Activated CD4-positive, alpha-beta T cell treated with anti-CD3 and anti-CD28 coated beads, Interleukin-10, Interleukin-2, amounts not matched to agents 100 ng/mL and 50 ng/mL, durations not matched to agents 16 hours and 8 hours (primary cell): ENCODE measurements around the gene NR0B2.
"Not testable (repeated sequence)": the region's sequence is repeated elsewhere in the genome, so short reads cannot be mapped to it uniquely, and the experiment has no call there.

Experiments used
- DNase-seq: peaks from one replicate; pipeline ENCODE4 v3.0.0-alpha.2; 2020

Gene NR0B2, protein sequence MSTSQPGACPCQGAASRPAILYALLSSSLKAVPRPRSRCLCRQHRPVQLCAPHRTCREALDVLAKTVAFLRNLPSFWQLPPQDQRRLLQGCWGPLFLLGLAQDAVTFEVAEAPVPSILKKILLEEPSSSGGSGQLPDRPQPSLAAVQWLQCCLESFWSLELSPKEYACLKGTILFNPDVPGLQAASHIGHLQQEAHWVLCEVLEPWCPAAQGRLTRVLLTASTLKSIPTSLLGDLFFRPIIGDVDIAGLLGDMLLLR

GRCh38 chr1:26913754-26914619, at the start of gene NR0B2:
NR0B2 (minus strand) TSS chr1:26913975; CDS start chr1:26913940, 35 bp downstream.
- no peak for DNase-seq

- no peak for DNase-seq
These were observed 48.1 kb upstream of the NR0B2 start for GRCh38 chr1:26961826-26962225.

DNA sequence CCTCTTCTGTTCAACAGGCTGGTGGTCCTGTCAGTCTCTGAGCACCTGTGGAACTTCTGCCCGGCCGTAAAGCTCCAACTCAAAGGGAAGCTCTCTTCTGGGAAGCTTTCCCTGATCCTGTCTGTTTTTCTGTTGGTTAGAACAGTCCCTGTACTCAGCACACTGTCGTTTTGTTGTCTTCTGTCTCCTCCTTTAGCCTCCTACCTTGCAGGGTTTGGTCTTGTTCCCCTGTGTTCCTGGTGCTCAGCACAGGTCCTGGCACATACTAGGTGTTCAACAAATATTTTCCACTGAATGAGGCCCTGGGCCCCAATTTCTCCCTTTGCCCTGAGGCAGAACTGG, 46.8 kb upstream of the NR0B2 start:
- DNase-seq: no peak

DNA sequence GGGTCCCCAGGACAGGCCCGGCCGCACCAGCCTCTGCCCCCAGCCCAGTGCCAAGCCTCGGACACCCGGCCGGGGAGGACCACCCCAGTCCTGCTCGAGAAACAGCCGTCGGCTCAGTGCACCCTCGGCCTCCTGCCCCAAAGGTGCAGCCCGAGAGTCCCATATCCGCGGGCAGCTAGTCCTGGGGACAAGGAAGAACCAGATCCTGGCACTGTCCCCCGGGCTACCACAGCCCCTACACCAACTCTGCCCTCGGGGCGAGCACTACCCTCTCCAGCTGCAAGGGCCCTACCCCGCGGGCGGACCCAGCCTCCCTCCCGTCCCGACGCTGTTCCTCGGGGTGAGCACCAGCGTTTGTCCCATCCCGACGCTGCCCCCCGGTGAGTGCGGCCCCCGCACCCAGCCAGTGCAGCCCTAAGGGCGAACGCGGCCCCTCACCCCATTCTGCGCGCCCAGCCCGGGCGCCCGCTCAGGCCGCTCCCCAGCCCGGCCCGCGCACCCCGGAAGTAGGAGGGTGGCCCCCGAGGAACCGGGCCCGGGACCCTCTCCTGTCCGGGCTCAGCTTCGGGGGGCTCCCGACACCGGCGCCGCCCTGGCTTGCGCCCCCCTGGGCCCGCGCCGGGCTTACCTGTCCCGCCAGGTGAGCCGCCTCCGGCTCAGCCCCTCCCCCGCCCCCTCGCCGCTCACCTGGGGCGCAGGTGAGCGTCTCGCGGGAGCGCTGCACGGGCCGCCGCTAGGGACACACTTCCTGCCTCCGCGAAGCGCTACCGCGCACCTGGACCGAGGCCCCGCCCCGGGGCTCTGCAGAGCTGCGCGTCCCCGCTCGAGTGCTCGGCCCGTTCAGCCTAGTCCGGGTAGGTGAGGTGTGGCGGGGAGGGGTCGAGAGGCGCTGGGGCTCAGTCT, 46.2 kb upstream of the NR0B2 start, which contains the start of gene KDF1:
TSS of gene KDF1 (minus strand) at position 747 of the 903 bp plus-strand sequence. CDS start 8,088 bp downstream, outside the sequence.
- peak; percentile 10 for DNase-seq

DNA sequence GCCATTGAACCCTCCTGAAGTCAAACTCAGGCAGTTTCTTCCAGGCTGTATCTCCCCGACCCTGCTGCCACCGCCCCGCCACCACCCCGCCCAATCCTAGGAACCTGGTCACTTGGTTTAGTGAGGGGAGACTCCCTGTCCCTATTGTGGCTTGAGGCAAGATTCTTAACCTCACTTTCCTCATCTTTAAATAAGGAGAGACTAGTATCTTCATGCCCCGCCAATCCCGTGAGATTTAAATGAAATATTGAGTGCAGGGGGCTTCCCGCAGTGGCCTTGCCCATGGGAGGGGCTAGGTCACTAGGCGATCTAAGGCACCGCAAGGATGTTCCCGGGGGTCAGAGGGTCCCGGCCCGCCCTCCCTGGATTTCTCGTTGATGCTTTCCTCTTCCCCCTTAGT, 45.5 kb upstream of the NR0B2 start:
- no peak for DNase-seq

- no peak for DNase-seq
These were observed 43.5 kb upstream of the NR0B2 start for GRCh38 chr1:26957306-26957705.

DNA sequence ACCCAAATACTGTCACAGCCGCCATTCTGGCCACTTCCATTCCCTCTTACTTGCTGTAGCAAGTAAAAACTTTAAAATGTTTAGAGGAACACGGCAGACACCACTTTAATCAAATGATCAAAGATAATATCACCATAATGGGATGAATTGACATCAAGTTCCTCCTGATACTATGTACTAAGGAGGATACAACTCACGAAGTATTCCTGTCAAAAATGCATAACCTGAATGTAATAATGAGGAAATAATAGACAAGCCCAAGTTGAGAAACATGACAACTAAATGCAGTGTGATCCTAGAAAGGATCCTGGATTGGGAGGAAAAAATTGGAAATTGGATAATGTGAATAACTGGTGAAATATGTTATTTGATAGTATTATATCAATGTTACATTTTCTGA, 42.5 kb upstream of the NR0B2 start:
- no peak for DNase-seq

DNA sequence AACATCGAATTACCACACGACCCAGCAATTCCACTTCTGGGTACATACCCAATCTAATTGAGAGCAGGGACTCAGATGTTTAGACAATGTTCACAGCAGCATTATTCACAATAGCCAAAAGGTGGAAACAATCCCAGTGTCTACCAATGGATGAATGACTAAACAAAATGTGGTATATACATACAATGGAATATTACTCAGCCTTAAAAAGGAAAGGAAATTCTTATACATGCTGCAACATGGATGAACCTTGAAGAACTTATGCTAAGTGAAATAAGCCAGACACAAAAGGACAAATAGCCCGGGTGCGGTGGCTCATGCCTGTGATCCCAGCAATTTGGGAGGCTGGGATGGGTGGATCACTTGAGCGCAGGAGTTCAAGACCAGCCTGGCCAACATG, 39.6 kb upstream of the NR0B2 start:
- DNase-seq: no peak

- no peak for DNase-seq
These were observed 38.2 kb upstream of the NR0B2 start for GRCh38 chr1:26951821-26952497.

DNA sequence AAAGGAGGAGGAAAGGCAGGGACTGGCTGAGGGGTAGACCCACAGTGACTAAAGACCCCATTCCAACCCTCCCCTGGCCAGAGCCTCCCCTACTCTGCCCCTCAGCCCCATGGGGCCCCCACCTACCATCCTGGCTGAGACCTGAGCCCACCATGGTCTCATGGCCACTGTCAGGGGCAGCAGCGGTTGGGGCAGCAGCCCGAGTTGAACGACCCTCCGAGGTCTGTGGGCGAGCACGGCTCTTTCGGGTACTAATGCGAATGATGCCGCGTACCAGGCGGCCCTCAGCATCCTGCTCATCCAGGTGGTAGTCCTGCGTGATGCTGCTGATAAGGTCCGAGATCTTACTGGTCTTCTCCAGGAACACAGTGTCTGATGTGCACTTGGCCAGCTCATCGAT, 37.4 kb upstream of the NR0B2 start:
- no peak for DNase-seq

GRCh38 chr1:26950602-26951001, 36.8 kb upstream of the NR0B2 start:
- DNase-seq: no peak

DNA sequence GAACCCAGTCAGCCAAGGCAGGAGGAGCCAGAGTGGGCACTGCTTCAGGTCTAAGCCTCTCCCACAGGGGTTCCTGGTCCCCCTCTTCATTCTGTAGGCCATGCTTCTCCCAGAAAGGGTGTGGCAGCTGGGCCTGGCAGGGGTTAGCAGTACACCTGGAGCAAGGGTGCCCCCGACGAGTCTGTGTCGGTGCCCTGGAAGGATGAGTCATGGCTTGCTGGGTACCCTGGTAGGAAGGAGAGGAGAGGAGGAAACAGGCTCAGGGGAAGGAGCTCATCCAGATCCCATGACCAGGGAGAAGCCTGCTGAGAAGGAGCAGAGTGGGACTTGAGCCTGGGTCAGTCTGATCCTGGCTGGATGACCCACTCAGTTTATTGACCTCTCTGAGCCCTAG, 36.1 kb upstream of the NR0B2 start:
- no peak for DNase-seq

DNA sequence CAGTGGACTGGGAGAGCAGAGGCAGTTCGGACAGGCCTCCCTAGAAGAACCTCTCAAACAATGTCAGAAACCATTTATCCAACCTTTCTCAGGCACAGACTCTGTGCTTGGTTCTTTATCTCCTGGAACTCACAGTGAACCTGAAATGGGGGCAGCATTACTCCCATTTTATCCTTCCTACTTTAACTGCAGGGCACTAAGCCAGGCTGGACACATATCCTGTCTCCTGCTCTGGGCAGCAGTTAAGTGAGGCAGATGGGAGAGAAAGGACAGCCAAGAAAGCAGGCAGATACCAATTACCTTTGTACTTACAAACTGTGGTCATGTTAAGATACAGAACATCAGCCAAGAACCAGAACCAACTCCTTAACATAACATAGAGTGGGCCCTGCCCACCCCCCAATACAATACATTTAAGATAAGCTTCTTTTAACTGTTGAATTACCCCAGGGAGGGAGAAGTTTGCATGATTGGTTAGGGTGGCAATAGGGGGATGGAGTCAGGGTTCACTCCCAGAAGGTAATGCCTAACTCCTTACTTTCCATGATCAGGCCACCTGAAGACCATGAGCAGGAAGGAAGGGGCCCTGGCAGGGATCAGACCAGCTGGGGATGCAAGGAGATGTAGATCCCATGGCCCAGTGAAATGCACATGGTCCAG, 35.6 kb upstream of the NR0B2 start:
- DNase-seq: no peak

GRCh38 chr1:26948725-26949057, 34.9 kb upstream of the NR0B2 start:
- DNase-seq: not testable (repeated sequence)

GRCh38 chr1:26946270-26946669, 32.5 kb upstream of the NR0B2 start:
- no peak for DNase-seq

DNA sequence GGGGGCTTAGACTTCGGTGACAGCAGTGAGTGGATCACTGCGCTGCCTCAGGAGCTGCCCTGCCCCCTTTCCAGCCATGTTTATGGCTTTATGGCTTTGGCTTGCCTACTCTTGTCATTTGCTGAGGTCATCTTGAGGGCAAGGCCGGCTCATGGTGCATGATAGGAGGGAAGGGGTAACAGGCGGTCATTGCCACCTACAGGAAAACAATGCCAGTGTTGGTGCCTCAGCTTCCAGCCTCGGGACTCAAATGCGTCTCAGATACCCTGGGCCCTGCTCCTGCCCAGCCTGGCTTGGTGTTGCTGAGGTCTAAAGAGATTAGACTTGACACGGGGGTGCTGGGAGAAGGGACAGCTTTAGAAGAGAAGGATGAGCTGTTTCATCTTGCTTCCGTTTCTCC, 32.0 kb upstream of the NR0B2 start:
- no peak for DNase-seq

- no peak for DNase-seq
These were observed 31.4 kb upstream of the NR0B2 start for GRCh38 chr1:26945138-26945537.

GRCh38 chr1:26942656-26943055, 28.9 kb upstream of the NR0B2 start:
- DNase-seq: no peak

- no peak for DNase-seq
These were observed 27.5 kb upstream of the NR0B2 start for GRCh38 chr1:26941311-26941710.

DNA sequence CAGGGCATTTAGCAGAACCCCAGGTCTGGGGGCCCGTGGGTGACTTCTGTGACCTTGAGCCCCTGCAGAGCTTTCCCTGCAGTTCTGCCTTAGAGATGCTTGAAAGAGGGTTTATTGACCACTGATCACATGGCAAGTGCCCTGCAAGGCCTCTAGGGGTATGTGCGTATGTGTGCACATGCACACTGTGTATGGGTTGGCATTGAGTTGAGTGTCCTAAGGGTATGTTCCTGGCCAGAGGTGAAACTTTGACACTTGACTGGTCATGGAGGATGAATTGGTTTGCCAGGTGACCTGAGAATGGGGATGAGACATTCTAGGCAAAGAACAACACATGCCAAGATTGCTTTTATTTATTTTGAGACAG, 24.9 kb upstream of the NR0B2 start:
- no peak for DNase-seq

DNA sequence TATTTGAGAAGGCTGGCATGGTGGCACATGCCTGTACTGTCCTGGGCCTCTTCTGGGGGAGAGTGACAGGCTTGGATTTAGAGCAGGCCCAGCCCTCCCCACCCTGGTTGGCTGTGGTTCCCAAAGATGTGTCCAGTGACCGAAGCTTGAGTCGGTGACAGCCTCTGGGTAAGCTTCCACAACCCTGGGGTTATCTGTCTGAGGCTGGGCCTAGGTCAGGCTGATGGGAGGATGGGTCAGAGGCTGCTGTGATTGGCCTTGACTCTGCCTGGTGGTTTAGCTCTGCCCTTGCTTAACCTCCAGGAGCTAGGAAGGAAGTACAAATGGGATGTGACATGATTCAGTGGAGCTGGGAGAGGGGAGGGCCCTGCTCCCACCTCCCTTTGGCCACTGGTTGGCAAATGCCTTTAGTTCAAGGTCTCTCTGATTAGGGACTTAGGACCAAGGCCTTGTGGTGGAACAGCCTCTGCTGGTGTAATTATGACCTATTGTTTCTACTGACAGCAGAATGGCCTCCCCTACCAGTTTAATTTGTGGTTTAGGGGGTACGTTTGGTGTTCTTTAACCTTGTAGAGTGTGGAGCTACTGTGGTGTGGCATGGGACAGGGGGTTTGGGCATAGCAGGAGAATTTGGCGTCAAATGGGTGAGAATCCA, 24.4 kb upstream of the NR0B2 start:
- no peak for DNase-seq

- no peak for DNase-seq
These were observed 23.0 kb upstream of the NR0B2 start for GRCh38 chr1:26936823-26937222.
